NCI-H1092 treated with DMSO at 0.1 percent for 48 hours (cell line): ENCODE measurements around the gene ZSCAN22.
"Not testable (repeated sequence)": the region's sequence is repeated elsewhere in the genome, so short reads cannot be mapped to it uniquely, and the experiment has no call there.

Experiments used
- DNase-seq: peaks from one replicate; lab custom pipeline; 2025; lab: John Stamatoyannopoulos, UW

ZSCAN22 gene

DNA sequence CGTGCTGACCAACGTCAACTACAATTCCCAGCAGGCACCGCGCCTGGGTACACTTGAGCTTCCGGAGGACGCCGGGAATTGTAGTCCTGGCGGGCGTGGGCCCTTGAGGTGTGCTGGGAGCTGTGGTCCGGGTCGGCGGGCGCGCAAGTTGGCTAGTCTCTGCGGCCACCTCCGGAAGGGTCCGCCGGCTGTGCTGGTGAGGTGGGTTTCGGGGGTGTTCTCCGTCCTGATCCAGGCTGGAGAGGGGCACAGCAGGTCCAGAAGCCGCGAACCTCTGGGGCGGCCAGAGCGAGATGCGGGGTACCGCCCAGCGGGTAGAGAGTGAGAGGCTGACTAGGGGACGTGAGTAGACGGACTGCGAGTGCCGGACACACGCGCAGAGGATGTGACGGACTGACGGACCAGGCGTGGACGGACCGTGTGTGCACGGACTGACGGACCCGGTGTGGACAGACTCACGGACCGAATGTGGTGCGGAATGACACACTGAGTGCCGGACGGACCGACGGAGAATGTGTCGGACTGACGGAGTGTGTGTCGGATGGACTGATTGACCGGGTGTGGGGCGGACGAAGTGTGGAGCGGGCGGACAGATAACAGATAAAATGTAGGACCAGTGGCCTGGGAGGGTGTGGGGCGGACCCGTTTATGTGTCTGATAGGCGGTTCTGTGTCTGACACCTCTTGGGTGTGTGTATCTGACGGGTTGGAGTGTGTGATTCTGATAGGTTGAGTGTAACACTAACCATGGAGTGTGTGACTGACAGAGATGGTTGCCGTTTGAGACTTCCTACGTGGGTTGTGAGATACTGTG, at the start of gene ZSCAN22:
TSS of gene ZSCAN22 (plus strand) at position 81 of the 813 bp plus-strand sequence. CDS start 7,809 bp downstream, outside the sequence.
- peak; percentile 85 for DNase-seq

- DNase-seq = no peak
These were observed 49.6 kb upstream of the ZSCAN22 start for GRCh38 chr19:58277197-58277596.

GRCh38 chr19:58277748-58278540, 48.9 kb upstream of the ZSCAN22 start:
- DNase-seq = no peak

DNA sequence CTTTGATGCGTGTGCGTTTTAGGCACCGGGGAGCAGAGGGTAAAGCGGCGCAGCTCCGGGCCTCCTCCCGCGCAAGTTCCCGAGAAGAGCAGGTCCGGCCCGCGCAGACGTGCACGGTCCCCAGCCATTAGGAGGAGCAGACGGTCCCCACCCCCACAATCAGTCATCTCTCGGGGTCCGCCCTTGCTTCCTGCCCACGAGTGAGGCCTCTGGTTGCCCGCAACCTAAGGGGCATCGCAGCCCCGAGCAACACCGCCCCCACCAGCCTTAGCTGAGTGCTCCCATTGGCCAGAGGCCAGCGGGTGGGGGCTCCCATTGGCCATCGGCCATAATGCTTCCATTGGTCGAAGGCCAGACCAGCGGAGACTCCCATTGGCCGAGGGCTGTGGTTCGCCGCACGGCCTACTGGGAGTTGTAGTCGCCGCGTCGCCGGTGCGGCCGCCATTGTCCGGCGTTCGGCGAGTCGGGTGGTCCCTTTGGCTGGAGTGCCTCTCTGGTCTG, 48.2 kb upstream of the ZSCAN22 start, which contains the start of gene ZNF8:
TSS of gene ZNF8 (plus strand) at position 415 of the 501 bp plus-strand sequence. CDS start 127 bp downstream, outside the sequence.
- peak; percentile 96 for DNase-seq

GRCh38 chr19:58279042-58279924, 47.5 kb upstream of the ZSCAN22 start:
- DNase-seq = peak; percentile 45

DNA sequence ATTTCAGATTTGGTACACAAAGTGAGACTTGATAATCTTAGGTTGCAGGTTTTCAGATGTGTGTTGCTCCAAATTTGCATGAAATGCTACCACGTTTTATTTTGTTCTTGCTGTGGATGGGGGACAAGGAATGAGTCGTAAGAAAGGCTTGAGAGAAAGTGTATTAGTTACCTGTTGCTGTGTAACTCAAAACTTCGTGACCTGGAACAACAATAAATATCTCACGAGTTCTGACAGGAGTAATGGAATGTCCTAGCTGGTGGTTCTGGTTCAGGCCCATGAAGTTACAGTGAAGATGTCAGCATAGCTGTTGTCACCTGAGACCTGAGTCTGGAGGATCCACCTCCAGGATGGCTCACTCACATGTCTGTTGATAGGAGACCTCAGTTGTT, 46.9 kb upstream of the ZSCAN22 start:
- DNase-seq = no peak

- DNase-seq = no peak
These were observed 42.6 kb upstream of the ZSCAN22 start for GRCh38 chr19:58284199-58284598.

DNA sequence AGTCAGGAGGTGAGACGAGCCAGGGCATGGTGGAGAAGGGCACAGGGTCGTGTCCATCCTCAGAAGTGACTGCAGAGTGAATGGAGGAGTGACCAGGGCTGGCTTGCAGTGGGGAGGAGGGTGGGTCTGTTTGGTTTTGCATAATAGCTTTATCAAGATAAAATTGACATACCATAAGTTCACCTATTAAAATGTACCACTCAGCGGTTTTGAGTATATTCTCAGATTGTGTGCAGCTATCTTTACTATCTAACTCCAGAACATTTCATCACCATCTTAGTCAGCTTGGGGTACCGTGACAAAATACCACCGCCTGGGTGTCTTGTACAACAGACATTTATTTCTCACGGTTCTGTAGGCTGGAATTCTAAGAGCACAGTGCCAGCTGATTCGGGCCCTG, 34.9 kb upstream of the ZSCAN22 start:
- DNase-seq = no peak

- no peak for DNase-seq
These were observed 31.9 kb upstream of the ZSCAN22 start for GRCh38 chr19:58294743-58295374.

DNA sequence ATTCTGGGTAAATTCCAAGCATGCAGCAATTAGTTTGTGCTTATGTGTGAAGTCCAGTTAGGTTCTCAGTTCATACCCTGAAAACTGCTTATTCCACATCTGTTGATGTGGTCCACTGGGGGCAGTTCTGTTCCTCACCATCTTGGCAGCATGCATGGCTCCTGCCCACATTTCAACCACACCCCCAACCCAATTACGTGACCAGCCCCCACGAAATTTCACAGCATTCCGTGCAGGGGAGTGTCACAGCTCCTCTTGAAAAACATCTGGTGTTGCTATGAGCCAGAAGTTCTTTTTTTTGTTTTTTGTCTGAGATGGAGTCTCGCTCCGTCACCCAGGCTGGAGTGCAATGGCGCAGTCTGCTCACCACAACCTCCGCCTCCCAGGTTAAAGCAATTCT, 30.7 kb upstream of the ZSCAN22 start:
- DNase-seq = no peak

DNA sequence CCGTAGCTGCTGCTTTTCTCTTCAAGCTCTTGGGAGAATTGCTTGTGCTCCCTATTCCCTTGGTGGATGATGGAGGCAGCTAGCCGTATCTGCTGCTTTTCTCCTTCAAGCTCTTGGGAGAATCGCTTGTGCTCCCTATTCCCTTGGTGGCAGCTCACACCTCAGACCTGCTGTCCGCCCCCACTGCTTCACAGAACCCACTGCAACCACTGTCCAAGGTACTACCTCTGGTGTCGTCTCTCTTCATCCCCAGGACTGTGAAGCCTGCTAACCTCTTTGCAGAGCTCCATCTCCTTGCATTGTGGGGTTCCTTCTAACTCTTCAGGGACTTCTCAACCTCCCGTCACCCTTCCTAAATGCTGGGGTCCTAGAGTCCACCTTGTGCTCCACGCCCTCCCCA, 26.2 kb upstream of the ZSCAN22 start:
- DNase-seq = no peak

DNA sequence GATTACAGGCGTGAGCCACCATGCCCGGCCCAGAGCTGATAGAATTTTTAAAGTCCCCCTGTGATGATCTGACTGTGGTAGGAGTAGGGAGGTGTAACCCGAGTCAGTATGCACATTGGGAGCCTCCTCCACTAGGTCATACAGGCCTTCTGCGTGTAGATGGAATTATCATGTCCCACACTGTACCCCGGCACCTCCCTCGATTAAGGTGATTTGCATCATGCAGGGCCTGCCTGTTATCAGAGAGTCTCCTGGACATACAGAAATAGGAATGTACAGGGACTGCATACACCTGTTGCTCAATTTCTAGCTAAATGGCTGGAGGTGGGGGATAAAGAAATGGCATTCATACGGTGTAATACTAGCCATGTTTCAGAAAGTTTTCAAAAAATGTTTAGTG, 22.5 kb upstream of the ZSCAN22 start:
- no peak for DNase-seq

DNA sequence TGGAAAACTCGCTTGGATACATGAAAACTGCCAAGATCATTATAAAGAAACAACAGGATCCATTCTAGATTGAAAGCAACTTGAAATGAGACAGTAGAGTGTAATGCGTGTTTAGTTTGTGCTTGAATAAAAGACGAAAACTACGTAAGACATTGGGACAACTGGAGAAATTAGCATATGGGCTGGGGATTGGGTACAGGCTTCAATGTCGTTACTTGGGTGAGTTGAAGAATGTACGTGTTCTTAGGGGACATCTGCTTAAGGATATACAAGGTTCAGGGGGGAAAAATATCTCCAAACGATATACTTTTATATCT, 22.1 kb upstream of the ZSCAN22 start:
- no peak for DNase-seq

DNA sequence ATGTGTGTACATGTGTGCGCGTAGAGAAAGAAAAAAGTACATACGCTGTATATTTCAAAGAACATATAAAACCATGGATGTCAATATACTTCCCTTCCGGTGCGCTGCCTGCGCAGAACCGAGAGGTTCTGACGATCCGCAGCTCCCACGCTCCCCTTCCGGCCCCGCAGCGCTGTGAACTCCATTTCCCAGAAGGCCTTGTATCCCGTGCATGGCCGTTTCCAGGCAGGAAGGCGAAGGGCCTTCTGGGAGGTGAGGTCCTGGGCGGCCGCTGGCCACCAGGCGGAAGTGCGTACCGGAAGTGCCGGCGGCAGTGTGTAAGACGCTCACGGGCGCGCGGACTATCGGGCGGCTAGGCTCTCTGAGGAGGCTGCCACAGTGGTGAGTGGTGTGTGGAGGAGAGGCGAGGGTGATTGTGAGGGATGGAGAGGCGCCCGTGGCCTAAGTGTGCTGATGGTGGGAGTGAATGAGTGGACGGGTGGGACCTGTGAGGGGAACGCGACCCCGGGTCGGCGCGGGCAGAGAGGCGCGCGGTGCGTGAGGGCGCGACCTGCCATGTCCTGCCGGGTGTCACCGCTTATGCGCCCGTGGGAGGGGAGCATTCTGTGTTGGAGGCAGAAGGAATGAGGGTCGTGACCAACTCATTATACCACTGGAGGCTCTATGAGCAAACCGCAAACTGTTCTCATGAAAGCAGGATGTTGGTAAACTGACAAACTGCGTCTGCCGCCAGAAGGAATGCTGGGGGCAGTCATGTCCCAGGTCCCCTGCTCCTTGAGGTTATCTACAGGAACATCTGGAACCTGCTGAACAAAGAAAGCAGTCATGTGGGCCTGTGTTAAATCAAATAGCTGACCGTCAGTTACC, 21.5 kb upstream of the ZSCAN22 start, which contains the start of gene ERVK3-1:
TSS of gene ERVK3-1 (plus strand) at position 313 of the 867 bp plus-strand sequence. CDS start 6,792 bp downstream, outside the sequence.
- DNase-seq = peak; percentile 87

- no peak for DNase-seq
These were observed 20.9 kb upstream of the ZSCAN22 start for GRCh38 chr19:58305932-58306323.

GRCh38 chr19:58307736-58308135, 19.1 kb upstream of the ZSCAN22 start:
- DNase-seq = no peak

DNA sequence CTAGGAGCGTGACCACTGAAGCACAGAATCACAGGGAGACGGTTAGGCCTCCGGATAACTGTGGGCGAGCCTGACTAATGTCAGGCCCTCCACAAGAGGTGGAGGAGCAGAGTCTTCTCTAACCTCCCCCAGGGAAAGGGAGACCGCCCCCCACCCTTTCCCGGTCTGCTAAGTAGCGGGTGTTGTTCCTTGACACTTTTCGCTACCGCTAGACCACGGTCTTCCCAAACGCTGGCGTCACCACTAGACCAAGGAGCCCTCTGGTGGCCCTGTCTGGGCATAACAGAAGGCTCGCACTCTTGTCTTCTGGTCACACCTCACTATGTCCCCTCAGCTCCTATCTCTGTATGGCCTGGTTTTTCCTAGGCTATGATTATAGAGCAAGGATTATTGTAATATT, 16.1 kb upstream of the ZSCAN22 start:
- DNase-seq = not testable (repeated sequence)

- no peak for DNase-seq
These were observed 15.4 kb upstream of the ZSCAN22 start for GRCh38 chr19:58311345-58311865.

GRCh38 chr19:58315580-58315979, 11.2 kb upstream of the ZSCAN22 start:
- DNase-seq = no peak

- no peak for DNase-seq
These were observed 9.2 kb upstream of the ZSCAN22 start for GRCh38 chr19:58317476-58318072.
